H1 (cell line): ENCODE measurements around the gene GRIPAP1. TPM values are rescaled to one million over a fixed set of nuclear protein-coding genes. Genes with fewer than 3 reads are reported as not detected.

ENCODE experiments used
- CTCF ChIA-PET: fragments of 300-600 bp; sonication (Branson Sonifier 250); formaldehyde crosslinking; loops from one replicate; lab custom pipeline; 2021; ENCODE audit not compliant: partially characterized antibody; lab: Charles Lee
- POLR2A ChIA-PET: fragments of 300-600 bp; sonication (Branson Sonifier 250); formaldehyde crosslinking; loops from one replicate; lab custom pipeline; 2021; ENCODE audit warnings: inconsistent platforms; ENCODE audit not compliant: partially characterized antibody; lab: Charles Lee
- DNase-seq, 2 experiments: peaks; one replicate each; pipeline versions ENCODE4 v3.0.0 to v3.0.0-alpha.2; 2010 to 2022; ENCODE audit warnings: low spot score in 2 of 2, low read depth in 1 of 2, mixed read lengths in 1 of 2
- FAIRE-seq: peaks from 2 replicates; lab custom pipeline; 2011; peaks lifted over from hg19 to GRCh38; lab: Jason Lieb, UNC
- H2AFZ ChIP-seq: 2 replicates; pipeline ENCODE4 v1.8.1; 2012; ENCODE audit warnings: low read length, inconsistent platforms
- H2AK5ac ChIP-seq: 2 replicates; pipeline ENCODE4 v1.6.1; 2013; ENCODE audit warnings: low read depth, low read length
- H2BK120ac ChIP-seq: replicated peaks from 2 replicates; pipeline ENCODE3; 2013; ENCODE audit warnings: low read depth, low read length, inconsistent platforms
- H2BK12ac ChIP-seq: 2 replicates; pipeline ENCODE4 v1.6.1; 2013; ENCODE audit warnings: low read depth, low read length
- H2BK15ac ChIP-seq: 2 replicates; pipeline ENCODE4 v1.6.1; 2013; ENCODE audit warnings: low read length
- H2BK20ac ChIP-seq: 2 replicates; pipeline ENCODE4 v1.6.1; 2013; ENCODE audit warnings: low read length
- H2BK5ac ChIP-seq: 2 replicates; pipeline ENCODE4 v1.6.1; 2013; ENCODE audit warnings: low read depth, low read length
- H3K14ac ChIP-seq: 2 replicates; pipeline ENCODE4 v1.6.1; 2013; ENCODE audit warnings: inconsistent platforms; ENCODE audit not compliant: insufficient read length
- H3K18ac ChIP-seq: 2 replicates; pipeline ENCODE4 v1.6.1; 2013; ENCODE audit warnings: low read length; ENCODE audit errors: extremely low read depth
- H3K23ac ChIP-seq: 2 replicates; pipeline ENCODE4 v1.6.1; 2013; ENCODE audit warnings: inconsistent platforms; ENCODE audit not compliant: insufficient read length
- H3K23me2 ChIP-seq: 2 replicates; pipeline ENCODE4 v1.6.1; 2013; ENCODE audit warnings: low read depth, low read length
- H3K27ac ChIP-seq: 2 replicates; pipeline ENCODE4 v1.6.1; 2011; ENCODE audit warnings: low read depth, low read length, inconsistent platforms
- H3K27me3 ChIP-seq, 4 experiments: replicated peaks in 1 of 4; 1 replicate in 1 of 4; 2 replicates in 3 of 4; pipeline versions ENCODE4 v1.6.1 to v1.8.1; 2011 to 2013; ENCODE audit warnings: low read length in 3 of 4, mild to moderate bottlenecking in 3 of 4, inconsistent platforms in 2 of 4, mixed read lengths in 2 of 4, moderate library complexity in 1 of 4; ENCODE audit not compliant: control insufficient read depth in 3 of 4, insufficient read depth in 3 of 4; ENCODE audit errors: extremely low read depth in 1 of 4
- H3K36me3 ChIP-seq, 4 experiments: 2 replicates each; pipeline versions ENCODE4 v1.6.1 to v1.8.1; 2011 to 2013; ENCODE audit warnings: mild to moderate bottlenecking in 4 of 4, low read length in 3 of 4, moderate library complexity in 2 of 4, control low read depth in 1 of 4, inconsistent platforms in 1 of 4; ENCODE audit not compliant: insufficient read depth in 4 of 4, control insufficient read depth in 2 of 4
- H3K4ac ChIP-seq: replicated peaks from 2 replicates; pipeline ENCODE3; 2013; ENCODE audit warnings: low read length, low read depth, mixed read lengths, inconsistent platforms; ENCODE audit not compliant: insufficient read length
- H3K4me1 ChIP-seq, 4 experiments: replicated peaks in 1 of 4; 1 replicate in 1 of 4; 2 replicates in 3 of 4; pipeline versions ENCODE4 v1.6.1 to v1.8.1; 2011 to 2013; ENCODE audit warnings: low read length in 3 of 4, inconsistent platforms in 2 of 4, mixed read lengths in 1 of 4; ENCODE audit not compliant: insufficient read depth in 4 of 4, control insufficient read depth in 3 of 4
- H3K4me2 ChIP-seq, 2 experiments: 2 replicates each; pipeline versions ENCODE4 v1.6.1 to v1.8.1; 2011 to 2013; ENCODE audit warnings: low read depth in 2 of 2, low read length in 2 of 2, control low read depth in 1 of 2, inconsistent platforms in 1 of 2, mild to moderate bottlenecking in 1 of 2; ENCODE audit not compliant: insufficient read depth in 1 of 2
- H3K4me3 ChIP-seq, 4 experiments: fragments of 200-600, 300-600 bp in 1 of 4; sonication (generic), shearing (Covaris generic), sonication (Bioruptor Twin) in 1 of 4; 2 replicates each; pipeline versions ENCODE4 v1.5.1 to v1.8.1; 2011 to 2016; ENCODE audit warnings: low read length in 4 of 4, low read depth in 3 of 4, control low read depth in 2 of 4, inconsistent platforms in 2 of 4, mild to moderate bottlenecking in 2 of 4, mixed read lengths in 1 of 4, moderate library complexity in 1 of 4; ENCODE audit not compliant: insufficient read depth in 2 of 4; ENCODE audit errors: extremely low read depth in 1 of 4
- H3K56ac ChIP-seq: replicated peaks from 2 replicates; pipeline ENCODE3; 2013; ENCODE audit warnings: low read depth, mild to moderate bottlenecking, mixed read lengths, low read length, inconsistent platforms; ENCODE audit not compliant: insufficient read length
- H3K79me1 ChIP-seq: 2 replicates; pipeline ENCODE4 v1.6.1; 2013; ENCODE audit warnings: low read depth, low read length, control low read depth
- H3K79me2 ChIP-seq, 2 experiments: 2 replicates each; pipeline versions ENCODE4 v1.6.1 to v1.8.1; 2012 to 2013; ENCODE audit warnings: low read length in 2 of 2, mild to moderate bottlenecking in 2 of 2, inconsistent platforms in 1 of 2; ENCODE audit not compliant: insufficient read depth in 2 of 2, control insufficient read depth in 1 of 2
- H3K9ac ChIP-seq, 4 experiments: replicated peaks in 1 of 4; 1 replicate in 1 of 4; 2 replicates in 3 of 4; pipeline versions ENCODE4 v1.6.1 to v1.8.1; 2011 to 2013; ENCODE audit warnings: low read depth in 3 of 4, low read length in 3 of 4, control low read depth in 2 of 4, mild to moderate bottlenecking in 2 of 4, moderate library complexity in 2 of 4, inconsistent platforms in 1 of 4; ENCODE audit errors: extremely low read depth in 1 of 4
- H3K9me3 ChIP-seq, 2 experiments: 2 replicates each; pipeline versions ENCODE4 v1.6.1 to v1.8.1; 2012 to 2013; ENCODE audit warnings: mild to moderate bottlenecking in 2 of 2, moderate library complexity in 2 of 2, control low read depth in 1 of 2, inconsistent platforms in 1 of 2, low read depth in 1 of 2, low read length in 1 of 2, mixed read lengths in 1 of 2; ENCODE audit not compliant: insufficient read depth in 2 of 2
- H4K20me1 ChIP-seq, 2 experiments: replicated peaks in 1 of 2; 2 replicates each; pipeline versions ENCODE3 to v1.8.1; 2011 to 2013; ENCODE audit warnings: inconsistent platforms in 2 of 2, low read length in 2 of 2, mild to moderate bottlenecking in 1 of 2; ENCODE audit not compliant: insufficient read depth in 2 of 2, control insufficient read depth in 1 of 2
- H4K5ac ChIP-seq: 2 replicates; pipeline ENCODE4 v1.6.1; 2013; ENCODE audit warnings: low read length, low read depth, mixed read lengths, inconsistent platforms; ENCODE audit not compliant: insufficient read length
- H4K8ac ChIP-seq: 2 replicates; pipeline ENCODE4 v1.8.0; 2013; ENCODE audit warnings: mild to moderate bottlenecking, moderate library complexity, low read length, inconsistent platforms; ENCODE audit not compliant: insufficient read depth; ENCODE audit errors: extremely low read depth
- H4K91ac ChIP-seq: replicated peaks from 2 replicates; pipeline ENCODE3; 2013; ENCODE audit warnings: low read length, mixed read lengths, inconsistent platforms; ENCODE audit not compliant: insufficient read length
- ASH2L ChIP-seq: fragments of 200-600, 300-600 bp; sonication (generic); IDR thresholded peaks from one replicate; pipeline ENCODE4 v1.7.1; 2017; ENCODE audit warnings: low read length
- CBX8 ChIP-seq: fragments of 300-800, 300-1000 bp; sonication (generic); IDR thresholded peaks from 2 replicates; pipeline ENCODE4 v1.7.1; 2016; ENCODE audit warnings: low read depth, low read length, borderline replicate concordance
- CEBPB ChIP-seq: IDR thresholded peaks from 2 replicates; pipeline ENCODE4 v1.6.1; 2012; ENCODE audit warnings: low read depth, low read length
- EGR1 ChIP-seq: IDR thresholded peaks from 2 replicates; pipeline ENCODE4 v1.6.1; 2011; ENCODE audit warnings: low read depth, low read length, borderline replicate concordance
- MAFK ChIP-seq: IDR thresholded peaks from 2 replicates; pipeline ENCODE4 v1.6.1; 2012; ENCODE audit warnings: low read depth, mild to moderate bottlenecking, improper control_type of control experiment, low read length
- POU5F1 ChIP-seq: IDR thresholded peaks from 2 replicates; pipeline ENCODE4 v1.6.1; 2011; ENCODE audit warnings: low read depth, mild to moderate bottlenecking, low read length, moderate library complexity
- SAP30 ChIP-seq: fragments of 300-600 bp; sonication (generic); IDR thresholded peaks from 2 replicates; pipeline ENCODE4 v1.7.1; 2012; ENCODE audit warnings: low read length, moderate library complexity, mild to moderate bottlenecking, inconsistent platforms; ENCODE audit not compliant: insufficient read depth, insufficient replicate concordance
- SIN3A ChIP-seq, 2 experiments: IDR thresholded peaks in 1 of 2; conservative IDR thresholded peaks in 1 of 2; 2 replicates each; pipeline ENCODE4 v1.6.1; 2011 to 2012; ENCODE audit warnings: low read length in 2 of 2, improper control_type of control experiment in 1 of 2, low read depth in 1 of 2, mild to moderate bottlenecking in 1 of 2
- SIX5 ChIP-seq: IDR thresholded peaks from 2 replicates; pipeline ENCODE4 v1.6.1; 2011; ENCODE audit warnings: mild to moderate bottlenecking, low read depth, low read length
- TCF12 ChIP-seq: IDR thresholded peaks from 2 replicates; pipeline ENCODE4 v1.6.1; 2011; ENCODE audit warnings: low read depth, mild to moderate bottlenecking, low read length
- TEAD4 ChIP-seq: IDR thresholded peaks from 2 replicates; pipeline ENCODE4 v1.6.1; 2012; ENCODE audit warnings: low read depth, low read length, inconsistent platforms, mixed read lengths
- WGBS, 2 experiments: shearing (Covaris generic) in 1 of 2; methylation state at CpG; one replicate each; pipeline versions ENCODE4 v1.1.6 to v1.1.7; 2013 to 2015; ENCODE audit warnings: low lambda C conversion rate in 2 of 2, mixed read lengths in 2 of 2, inconsistent platforms in 1 of 2, low coverage in 1 of 2, missing lambda C conversion rate in 1 of 2; ENCODE audit not compliant: insufficient replicate concordance in 2 of 2, insufficient coverage in 1 of 2, insufficient read length in 1 of 2; ENCODE audit errors: extremely low coverage in 1 of 2, missing lambda C conversion rate in 1 of 2; 5-methylcytosine and 5-hydroxymethylcytosine counted together
- polyA plus RNA-seq, 7 experiments: library from polyadenylated mRNA; depleted of rRNA in 3 of 7; stranded (reverse) in 5 of 7; unstranded in 2 of 7; fragments of >200 nt in 5 of 7; fragments of 200-250 nt in 2 of 7; gene quantifications; 1 replicate in 5 of 7; 2 replicates in 1 of 7; 4 replicates in 1 of 7; pipeline versions ENCODE4 v1.2.1 to v1.2.3, GENCODE V29; 2011 to 2013; ENCODE audit warnings: missing spikeins in 2 of 7, mixed read lengths in 2 of 7
- total RNA-seq: library from RNA; stranded (reverse); fragmentation: NEBNext Ultra II Directional; extraction: Animal tissue kit (Norgen Biotek cat#: 25700); gene quantifications from 2 replicates; pipeline ENCODE4 v1.2.1, GENCODE V29; 2021

Gene GRIPAP1
- total and polyA plus RNA-seq, 2 of the 8 experiments (the other 6 are each of a cell fraction or from before 2014, with no cell fraction given), result 21.6 to 55.9 TPM

GRCh38 chrX:49039598-49040375, 37.7 kb upstream of the GRIPAP1 start:
- whole genome bisulfite sequencing, 2 experiments, result 0% methylated on average over 1 of the region's 9 CpGs; no CpG with 5 or more reads in 1 of the 2 experiments
- Histone ChIP-seq H3K23ac (no peak overlapping the region), H3K36me3 (peaks cover 9 to 40% (median 23%) of the 10 kb centered on the region in 4 experiments; a peak in 7 of 8 replicates), H3K9me3 (no peaks in the 10 kb centered on the region), H3K14ac (peak overlapping the region; percentile 91), H3K79me1 (no peaks in the 10 kb centered on the region), H4K8ac (no peak overlapping the region), H3K56ac (peak overlapping the region; percentile 44), H4K5ac (peak overlapping the region; percentile 78), H3K4me1 (peaks cover 6 to 13% (median 7%) of the 10 kb centered on the region in 4 experiments), H3K27ac (peak overlapping the region; percentile 87; the same call in 1 of the 2 replicates), H4K20me1 (no peaks in the 10 kb centered on the region), H3K9ac (peak overlapping the region in 3 of 4 experiments; percentile 38 to 56 (median 38); a peak in 4 of 7 replicates), H3K23me2 (peaks cover 2% of the 10 kb centered on the region; the same call in 1 of the 2 replicates), H2AK5ac (peak overlapping the region; percentile 75; the same call in 1 of the 2 replicates), H2AFZ (no peak overlapping the region), H2BK120ac (peak overlapping the region; percentile 98), H3K4me2 (peak overlapping the region; percentile 67), H2BK15ac (no peak overlapping the region), H2BK12ac (peak overlapping the region; percentile 84), H3K79me2 (peaks cover 9 to 34% of the 10 kb centered on the region in 2 experiments; a peak in 3 of 4 replicates), H3K27me3 (no peaks in the 10 kb centered on the region), H3K4ac (peak overlapping the region; percentile 85), H3K18ac (peak overlapping the region; percentile 83), H2BK5ac (peak overlapping the region; percentile 90), H4K91ac (peak overlapping the region; percentile 95), H3K4me3 (peak overlapping the region; percentile 24 to 95 (median 62); a peak in 6 of 8 replicates), H2BK20ac (0 out of 2 replicates have a peak overlapping the region, but pooled peaks have one; percentile 32)
- POLR2A ChIA-PET, result interaction anchor here (0.8 to 3.8 kb wide), 11 partner anchors 9 to 125 kb away, joined by 3 to 24 read pairs (median 6); partner anchors contain the start of genes GRIPAP1 and KCND1
- CTCF ChIA-PET, result interaction anchor here (0.8 to 2.0 kb wide), 7 partner anchors 19 to 102 kb away, joined by 3 to 6 read pairs (median 4); partner anchors contain the start of gene KCND1
- DNase-seq (peak; percentile 68 to 94), FAIRE-seq (peak; percentile 99)
- TF ChIP-seq MAFK (peak; percentile 96), POU5F1 (peak; percentile 60; the same call in 1 of the 2 replicates), EGR1 (no peak), TEAD4 (no peak), ASH2L (peak; percentile 37), CEBPB (peak; percentile 96), TCF12 (0 out of 2 replicates have a peak, but pooled peaks have one; percentile 66), SAP30 (peak; percentile 40), SIN3A (conservative IDR thresholded peaks at IDR 0.05 in 1 of 2, IDR thresholded peaks at IDR 0.05 in 1 of 2; ENCODE audit: low read depth in 1 of 2, low read length in 2 of 2) (peak in 1 of 2 experiments; percentile 76; a peak in 1 of 4 replicates), CBX8 (no peak), SIX5 (no peak)
